HEK293T (cell line): ENCODE data around the gene SLC44A5.

Experiments
- CTCF ChIA-PET: fragments of 350-600 bp; formaldehyde crosslinking; extraction: SDS; loops from one replicate; lab custom pipeline; 2021; ENCODE audit warnings: antibody characterized with exemption, inconsistent platforms; lab: Yijun Ruan, JAX
- POLR2A ChIA-PET: fragments of 350-600 bp; formaldehyde crosslinking; extraction: SDS; loops from one replicate; lab custom pipeline; 2020; ENCODE audit warnings: antibody characterized with exemption, inconsistent platforms; lab: Yijun Ruan, JAX
- DNase-seq: peaks from one replicate; pipeline ENCODE4 v3.0.0; 2012; ENCODE audit warnings: mixed read lengths; ENCODE audit errors: extremely low spot score
- ARNT ChIP-seq: fragments of 450-650 bp; IDR thresholded peaks from 2 replicates; pipeline ENCODE4 v1.6.1; 2017; ENCODE audit warnings: mild to moderate bottlenecking
- BHLHE40 ChIP-seq: fragments of 450-650 bp; IDR thresholded peaks from 2 replicates; pipeline ENCODE4 v1.6.1; 2016; ENCODE audit warnings: mild to moderate bottlenecking, moderate library complexity, borderline replicate concordance
- CTBP1 ChIP-seq: fragments of 450-650 bp; IDR thresholded peaks from 2 replicates; pipeline ENCODE4 v1.6.1; 2016; ENCODE audit warnings: borderline replicate concordance
- ELF4 ChIP-seq: fragments of 450-650 bp; IDR thresholded peaks from 2 replicates; pipeline ENCODE4 v1.6.1; 2017; ENCODE audit warnings: antibody characterized with exemption
- FOXA1 ChIP-seq: fragments of 450-650 bp; IDR thresholded peaks from 2 replicates; pipeline ENCODE4 v1.6.1; 2016; ENCODE audit warnings: mild to moderate bottlenecking
- FOXK2 ChIP-seq: fragments of 450-650 bp; IDR thresholded peaks from 2 replicates; pipeline ENCODE4 v1.6.1; 2016; ENCODE audit warnings: mild to moderate bottlenecking
- FOXM1 ChIP-seq: fragments of 450-650 bp; IDR thresholded peaks from 2 replicates; pipeline ENCODE4 v1.6.1; 2017; ENCODE audit warnings: mild to moderate bottlenecking, borderline replicate concordance
- HDGF ChIP-seq: fragments of 450-650 bp; IDR thresholded peaks from 2 replicates; pipeline ENCODE4 v1.6.1; 2017; ENCODE audit warnings: antibody characterized with exemption, borderline replicate concordance
- L3MBTL2 ChIP-seq: fragments of 450-650 bp; conservative IDR thresholded peaks from 2 replicates; pipeline ENCODE4 v1.6.1; 2016; ENCODE audit warnings: mild to moderate bottlenecking
- LEF1 ChIP-seq: fragments of 450-650 bp; IDR thresholded peaks from 2 replicates; pipeline ENCODE4 v1.6.1; 2017; ENCODE audit warnings: mild to moderate bottlenecking, borderline replicate concordance
- NFRKB ChIP-seq: fragments of 450-650 bp; IDR thresholded peaks from 2 replicates; pipeline ENCODE4 v1.6.1; 2016; ENCODE audit warnings: mild to moderate bottlenecking, moderate library complexity
- SP1 ChIP-seq: fragments of 450-650 bp; IDR thresholded peaks from 2 replicates; pipeline ENCODE4 v1.6.1; 2017
- SUZ12 ChIP-seq: fragments of 450-650 bp; IDR thresholded peaks from 2 replicates; pipeline ENCODE4 v1.6.1; 2016; ENCODE audit warnings: mild to moderate bottlenecking
- TARDBP ChIP-seq: fragments of 450-650 bp; IDR thresholded peaks from 2 replicates; pipeline ENCODE4 v1.6.1; 2016
- ZNF384 ChIP-seq: fragments of 450-650 bp; IDR thresholded peaks from 2 replicates; pipeline ENCODE4 v1.6.1; 2016
- TF ChIP-seq, protein P1 (sequence below): fragments of 450-650 bp; IDR thresholded peaks from 2 replicates; pipeline ENCODE4 v1.6.1; 2016

SLC44A5 gene

DNA sequence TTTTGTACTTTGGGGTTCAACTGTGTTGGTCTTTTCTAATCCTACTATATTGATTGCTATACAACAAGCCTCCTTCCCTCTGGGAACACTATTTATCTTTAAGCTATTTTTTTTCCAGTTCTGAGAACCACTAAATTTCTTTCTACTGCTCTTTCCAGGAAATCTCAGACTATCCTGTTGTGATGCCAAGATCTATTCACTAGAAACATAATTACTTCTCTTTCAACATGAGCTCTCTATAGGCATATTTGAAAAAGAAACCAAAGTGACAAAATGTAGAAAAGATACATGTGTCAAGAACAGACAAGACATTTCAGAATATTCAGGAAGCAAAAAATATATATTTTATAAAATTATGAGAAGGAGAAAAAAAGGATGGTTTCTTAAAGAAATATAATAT is 82.9 kb downstream of the SLC44A5 start:
- no peak for DNase-seq
- TF ChIP-seq CTBP1 (no peak), LEF1 (no peak), FOXK2 (no peak)
- ChIA-PET CTCF (no interaction called here), POLR2A (no interaction called here)

DNA sequence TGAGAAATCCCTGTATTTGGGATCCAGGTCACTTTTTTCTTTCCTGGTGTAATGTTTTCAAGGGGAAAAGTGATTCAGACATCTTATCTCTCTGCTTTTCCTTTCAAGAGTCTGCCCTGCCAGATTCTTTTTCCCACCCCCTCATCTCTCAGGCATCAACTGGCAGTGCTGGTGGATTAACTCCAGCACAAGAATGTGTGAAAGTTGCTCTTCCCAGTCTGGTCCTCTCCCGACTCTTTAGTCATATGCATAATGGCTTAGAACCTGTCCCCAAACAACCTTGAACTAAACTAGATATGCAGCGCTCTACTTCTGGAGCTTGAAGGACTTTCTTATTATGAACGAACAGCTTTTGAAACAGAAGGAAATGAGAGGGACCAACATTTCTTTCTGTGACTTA is 88.5 kb downstream of the SLC44A5 start:
- POLR2A ChIA-PET = no interaction called here
- no peak for DNase-seq
- no peak for TF ChIP-seq NFRKB
- TF ChIP-seq FOXM1 = no peak
- CTCF ChIA-PET = no interaction called here

- CTCF ChIA-PET = interaction anchor here (0.6 kb wide), 1 partner anchor 250 kb away, joined by 4 read pairs; no protein-coding TSS in a partner anchor
- TF ChIP-seq LEF1 (no peak), SP1 (no peak), BHLHE40 (no peak), FOXK2 (no peak), CTBP1 (no peak), ZNF384 (no peak), TARDBP (no peak), FOXM1 (no peak), L3MBTL2 (no peak), HDGF (no peak)
- TF ChIP-seq, protein P1, sequence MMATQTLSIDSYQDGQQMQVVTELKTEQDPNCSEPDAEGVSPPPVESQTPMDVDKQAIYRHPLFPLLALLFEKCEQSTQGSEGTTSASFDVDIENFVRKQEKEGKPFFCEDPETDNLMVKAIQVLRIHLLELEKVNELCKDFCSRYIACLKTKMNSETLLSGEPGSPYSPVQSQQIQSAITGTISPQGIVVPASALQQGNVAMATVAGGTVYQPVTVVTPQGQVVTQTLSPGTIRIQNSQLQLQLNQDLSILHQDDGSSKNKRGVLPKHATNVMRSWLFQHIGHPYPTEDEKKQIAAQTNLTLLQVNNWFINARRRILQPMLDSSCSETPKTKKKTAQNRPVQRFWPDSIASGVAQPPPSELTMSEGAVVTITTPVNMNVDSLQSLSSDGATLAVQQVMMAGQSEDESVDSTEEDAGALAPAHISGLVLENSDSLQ = no peak
- POLR2A ChIA-PET = no interaction called here
- no peak for DNase-seq
Measured at GRCh38 chr1:75521658-75522057, 89.3 kb downstream of the SLC44A5 start.

- no peak for TF ChIP-seq BHLHE40
- TF ChIP-seq ELF4 = no peak
- ChIA-PET POLR2A (no interaction called here), CTCF (interaction anchor here (0.5 to 0.6 kb wide), 2 partner anchors 14 to 249 kb away, joined by 3 to 4 read pairs; no protein-coding TSS in a partner anchor)
- DNase-seq = no peak
Measured at GRCh38 chr1:75520862-75521475, 89.9 kb downstream of the SLC44A5 start.

DNA sequence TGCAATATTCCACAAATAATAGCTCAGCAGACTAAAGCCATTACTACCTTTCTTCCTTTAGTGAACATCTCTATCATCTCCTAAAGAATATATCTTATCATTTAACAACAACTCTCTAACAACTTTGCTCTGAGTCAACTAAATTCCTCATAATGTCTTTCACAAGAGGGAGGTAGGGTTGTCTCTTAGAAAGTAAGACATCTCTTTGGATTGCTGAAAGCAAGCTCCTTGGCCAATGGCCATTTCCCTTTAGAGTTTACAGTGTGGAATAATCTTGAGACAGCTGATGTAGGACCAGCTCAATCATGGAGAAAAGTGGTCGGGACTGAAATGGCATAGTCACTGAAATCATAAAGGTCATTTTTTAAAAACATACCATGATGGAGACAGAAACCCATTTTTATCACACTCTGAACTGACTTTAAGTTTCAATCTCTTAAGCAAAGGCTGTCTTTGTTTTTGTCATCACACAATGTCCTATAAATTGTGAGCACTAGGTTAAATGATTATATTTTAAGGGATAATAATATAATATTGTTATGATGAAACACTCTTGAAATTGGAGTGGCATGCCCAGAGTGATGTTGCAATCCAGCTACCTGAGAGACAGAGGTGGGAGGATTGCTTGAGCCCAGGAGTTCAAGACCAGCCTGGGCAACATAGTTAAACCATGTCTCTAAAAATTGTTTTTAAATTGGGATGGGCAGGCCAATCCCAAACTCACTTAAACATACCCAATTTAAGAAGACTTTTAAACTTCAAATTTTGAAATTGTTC is 91.1 kb downstream of the SLC44A5 start:
- ChIA-PET CTCF (interaction anchor here (0.5 kb wide), 1 partner anchor 15 kb away, joined by 7 read pairs; no protein-coding TSS in a partner anchor), POLR2A (no interaction called here)
- DNase-seq = no peak
- no peak for TF ChIP-seq CTBP1
- no peak for TF ChIP-seq ZNF384
- TF ChIP-seq NFRKB = no peak
- TF ChIP-seq TARDBP = no peak
- no peak for TF ChIP-seq LEF1
- no peak for TF ChIP-seq ELF4
- no peak for TF ChIP-seq BHLHE40
- no peak for TF ChIP-seq HDGF
- no peak for TF ChIP-seq FOXK2
- no peak for TF ChIP-seq SP1
- TF ChIP-seq, protein P1 = no peak
- TF ChIP-seq FOXA1 = no peak
- no peak for TF ChIP-seq FOXM1
- no peak for TF ChIP-seq ARNT
- no peak for TF ChIP-seq SUZ12
- TF ChIP-seq L3MBTL2 = no peak

GRCh38 chr1:75518686-75519085 is 92.2 kb downstream of the SLC44A5 start:
- no peak for DNase-seq
- no peak for TF ChIP-seq LEF1
- TF ChIP-seq HDGF = no peak
- no peak for TF ChIP-seq L3MBTL2
- TF ChIP-seq TARDBP = no peak
- TF ChIP-seq FOXK2 = no peak
- no peak for TF ChIP-seq ZNF384
- TF ChIP-seq NFRKB = no peak
- TF ChIP-seq ARNT = no peak
- TF ChIP-seq SUZ12 = no peak
- TF ChIP-seq BHLHE40 = no peak
- no peak for TF ChIP-seq FOXM1
- no peak for TF ChIP-seq SP1
- no peak for TF ChIP-seq ELF4
- no peak for TF ChIP-seq FOXA1
- ChIA-PET POLR2A (no interaction called here), CTCF (no interaction called here)

- TF ChIP-seq BHLHE40 (no peak), L3MBTL2 (no peak), SP1 (no peak), SUZ12 (no peak), HDGF (no peak), ELF4 (no peak), ZNF384 (no peak), FOXK2 (no peak)
- TF ChIP-seq, protein P1 = no peak
- no peak for DNase-seq
- CTCF ChIA-PET = no interaction called here
- POLR2A ChIA-PET = no interaction called here
Measured at GRCh38 chr1:75514270-75514669, 96.6 kb downstream of the SLC44A5 start.
